MG63 (cell line): Measurements from ENCODE around the gene CTDNEP1. TPM values are rescaled to one million over a fixed set of nuclear protein-coding genes. Genes with fewer than 3 reads are reported as not detected.

ENCODE experiments used
- DNase-seq: peaks from one replicate; pipeline ENCODE4 v3.0.0-alpha.2; 2020
- H3K27me3 ChIP-seq: fragments of 250-450 bp; sonication (Bioruptor Pico); 2 replicates; pipeline ENCODE4 v1.5.1; 2020; ENCODE audit warnings: mild to moderate bottlenecking, moderate library complexity
- H3K36me3 ChIP-seq: fragments of 250-450 bp; sonication (Bioruptor Pico); 2 replicates; pipeline ENCODE4 v1.5.1; 2020; ENCODE audit warnings: mild to moderate bottlenecking, moderate library complexity
- H3K4me3 ChIP-seq: fragments of 250-450 bp; sonication (Bioruptor Pico); 2 replicates; pipeline ENCODE4 v1.5.1; 2020; ENCODE audit warnings: mild to moderate bottlenecking, moderate library complexity
- H3K9me3 ChIP-seq: fragments of 250-450 bp; sonication (Bioruptor Pico); 2 replicates; pipeline ENCODE4 v1.5.1; 2020; ENCODE audit warnings: mild to moderate bottlenecking, moderate library complexity
- total RNA-seq: library from RNA; depleted of rRNA; stranded (reverse); fragments of >200 nt; shearing (Covaris generic); gene quantifications from 2 replicates; pipeline ENCODE4 v1.2.3, GENCODE V29; 2014; ENCODE audit warnings: low replicate concordance

CTDNEP1 gene
- total RNA-seq, 1 experiment from 2014 or later, result 7.8 TPM

DNA sequence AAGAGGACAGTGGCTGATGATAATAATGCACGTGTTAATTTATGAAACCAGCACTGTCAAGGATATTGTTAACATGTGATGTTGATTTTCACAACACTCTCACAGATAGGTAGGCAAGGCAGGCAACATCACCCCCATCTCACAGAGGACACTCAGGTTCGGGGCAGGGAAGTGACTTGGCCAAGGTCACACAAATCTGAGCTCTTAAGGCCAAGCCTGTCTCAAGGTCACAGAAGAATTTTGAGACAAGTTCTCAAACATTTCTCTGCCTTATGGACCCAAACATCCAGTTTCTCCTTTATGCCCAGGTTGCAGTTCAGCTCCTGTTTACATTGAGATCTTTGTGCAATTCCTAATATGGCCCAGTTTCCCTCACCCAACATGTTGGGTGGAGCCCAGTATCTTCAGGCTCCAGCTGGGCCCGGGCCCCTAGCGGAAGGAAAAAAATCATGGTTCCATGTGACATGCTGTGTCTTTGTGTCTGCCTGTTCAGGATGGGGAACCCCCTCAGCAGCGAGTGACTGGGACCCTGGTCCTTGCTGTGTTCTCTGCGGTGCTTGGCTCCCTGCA lies 31.3 kb upstream of the CTDNEP1 start:
- no peak for DNase-seq
- H3K9me3 ChIP-seq, result no peaks in the 10 kb centered on the region
- H3K36me3 ChIP-seq, result no peaks in the 10 kb centered on the region
- no peaks in the 10 kb centered on the region for H3K27me3 ChIP-seq
- no peak overlapping the region for H3K4me3 ChIP-seq

DNA sequence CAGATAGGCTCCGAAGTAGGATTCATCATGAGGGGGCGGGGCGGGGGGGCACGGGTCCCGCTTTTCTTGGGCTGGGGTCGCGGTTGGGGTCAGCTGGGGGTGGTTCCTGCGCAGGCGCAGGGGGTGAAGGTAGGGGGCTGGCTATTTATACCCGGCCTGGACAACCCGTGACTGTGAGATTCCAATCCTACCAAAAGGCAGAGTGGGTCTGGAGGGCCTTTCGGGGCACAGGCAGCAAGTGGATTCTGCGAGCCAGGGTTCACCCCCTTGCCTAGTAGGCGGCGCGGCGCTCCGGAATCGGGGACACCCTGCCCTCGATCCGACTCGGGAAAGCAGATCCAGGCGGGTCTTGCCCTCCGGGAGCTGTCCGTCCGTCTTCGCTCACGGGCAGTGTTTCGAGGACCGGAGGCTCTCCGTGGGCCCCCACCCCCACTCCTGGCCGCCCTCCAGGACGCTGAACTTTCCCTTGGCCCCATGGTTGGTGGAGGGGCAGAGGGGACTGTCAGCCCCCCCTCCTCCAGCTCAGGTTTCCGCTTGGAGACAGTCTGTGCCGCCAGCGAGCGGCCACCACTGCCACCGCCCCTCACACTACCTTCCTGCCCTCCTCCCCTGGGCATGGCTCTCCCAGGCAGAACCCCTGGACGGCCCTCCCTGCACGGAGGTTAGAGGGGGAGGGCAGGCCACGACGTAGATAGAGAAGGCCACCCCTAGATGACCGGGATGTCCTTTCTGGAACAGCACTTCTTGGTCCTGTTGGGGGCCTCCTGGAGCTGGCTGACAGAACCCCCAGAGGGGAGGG lies 30.6 kb upstream of the CTDNEP1 start:
- no peaks in the 10 kb centered on the region for H3K9me3 ChIP-seq
- no peaks in the 10 kb centered on the region for H3K27me3 ChIP-seq
- no peak overlapping the region for H3K4me3 ChIP-seq
- DNase-seq, result no peak
- H3K36me3 ChIP-seq, result no peaks in the 10 kb centered on the region

DNA sequence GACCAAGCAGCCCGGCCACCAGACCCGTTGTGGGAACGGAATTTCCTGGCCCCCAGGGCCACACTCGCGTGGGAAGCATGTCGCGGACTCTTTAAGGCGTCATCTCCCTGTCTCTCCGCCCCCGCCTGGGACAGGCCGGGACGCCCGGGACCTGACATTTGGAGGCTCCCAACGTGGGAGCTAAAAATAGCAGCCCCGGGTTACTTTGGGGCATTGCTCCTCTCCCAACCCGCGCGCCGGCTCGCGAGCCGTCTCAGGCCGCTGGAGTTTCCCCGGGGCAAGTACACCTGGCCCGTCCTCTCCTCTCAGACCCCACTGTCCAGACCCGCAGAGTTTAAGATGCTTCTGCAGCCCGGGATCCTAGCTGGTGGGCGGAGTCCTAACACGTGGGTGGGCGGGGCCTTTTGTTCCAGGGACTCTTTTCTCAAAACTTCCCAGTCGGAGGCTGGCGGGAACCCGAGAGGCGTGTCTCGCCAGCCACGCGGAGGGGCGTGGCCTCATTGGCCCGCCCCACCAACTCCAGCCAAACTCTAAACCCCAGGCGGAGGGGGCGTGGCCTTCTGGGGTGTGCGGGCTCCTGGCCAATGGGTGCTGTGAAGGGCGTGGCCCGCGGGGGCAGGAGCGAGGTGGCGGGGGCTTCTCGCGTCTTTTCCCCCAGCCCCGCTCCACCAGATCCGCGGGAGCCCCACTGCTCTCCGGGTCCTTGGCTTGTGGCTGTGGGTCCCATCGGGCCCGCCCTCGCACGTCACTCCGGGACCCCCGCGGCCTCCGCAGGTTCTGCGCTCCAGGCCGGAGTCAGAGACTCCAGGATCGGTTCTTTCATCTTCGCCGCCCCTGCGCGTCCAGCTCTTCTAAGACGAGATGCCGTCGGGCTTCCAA lies 29.8 kb upstream of the CTDNEP1 start, which contains the start of gene SLC2A4:
Gene SLC2A4 (plus strand): TSS at position 645 of the 879 bp plus-strand sequence. CDS start 217 bp downstream, at position 862.
- Histone ChIP-seq H3K27me3 (no peaks in the 10 kb centered on the region), H3K36me3 (no peaks in the 10 kb centered on the region), H3K4me3 (peak within 1 kb of the TSS; percentile 25), H3K9me3 (no peaks in the 10 kb centered on the region)
- peak; percentile 70 for DNase-seq

- no peaks in the 10 kb centered on the region for H3K9me3 ChIP-seq
- DNase-seq, result peak; percentile 63
- no peaks in the 10 kb centered on the region for H3K27me3 ChIP-seq
- no peaks in the 10 kb centered on the region for H3K36me3 ChIP-seq
- H3K4me3 ChIP-seq, result peak overlapping the region; percentile 25
These were observed 29.1 kb upstream of the CTDNEP1 start for GRCh38 chr17:7280519-7281073.

GRCh38 chr17:7279448-7279847 lies 27.9 kb upstream of the CTDNEP1 start:
- Histone ChIP-seq H3K27me3 (no peaks in the 10 kb centered on the region), H3K4me3 (no peak overlapping the region), H3K36me3 (no peaks in the 10 kb centered on the region), H3K9me3 (no peaks in the 10 kb centered on the region)
- DNase-seq, result no peak

DNA sequence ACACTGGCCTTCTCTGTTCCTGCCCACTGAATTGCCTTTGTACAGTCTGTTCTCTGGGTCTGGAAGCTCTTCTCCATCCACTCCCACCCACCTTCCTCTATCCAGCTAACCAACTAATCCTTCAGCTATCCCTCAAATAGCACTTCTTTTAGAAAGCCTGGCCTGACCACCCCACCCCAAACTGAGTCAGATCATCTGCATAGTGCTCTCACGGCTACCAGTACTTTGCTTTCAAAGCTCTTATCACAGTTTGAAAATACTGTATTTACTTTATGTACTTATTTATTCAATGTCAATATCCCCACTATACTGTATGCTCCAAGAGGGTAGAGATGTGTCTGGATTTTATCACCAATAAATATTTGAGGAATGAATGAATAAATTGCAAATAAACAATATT lies 15.2 kb upstream of the CTDNEP1 start:
- no peaks in the 10 kb centered on the region for H3K9me3 ChIP-seq
- no peaks in the 10 kb centered on the region for H3K27me3 ChIP-seq
- no peak overlapping the region for H3K4me3 ChIP-seq
- H3K36me3 ChIP-seq, result no peaks in the 10 kb centered on the region
- DNase-seq, result peak; percentile 33

GRCh38 chr17:7263801-7264078 lies 12.2 kb upstream of the CTDNEP1 start:
- Histone ChIP-seq H3K27me3 (no peaks in the 10 kb centered on the region), H3K9me3 (no peaks in the 10 kb centered on the region), H3K4me3 (no peak overlapping the region), H3K36me3 (peaks cover 5% of the 10 kb centered on the region; the same call in 1 of the 2 replicates)
- DNase-seq, result no peak

GRCh38 chr17:7262935-7263800 lies 11.6 kb upstream of the CTDNEP1 start:
- H3K9me3 ChIP-seq, result no peaks in the 10 kb centered on the region
- DNase-seq, result no peak
- no peaks in the 10 kb centered on the region for H3K27me3 ChIP-seq
- H3K4me3 ChIP-seq, result no peak overlapping the region
- peaks cover 8% of the 10 kb centered on the region; the same call in 1 of the 2 replicates for H3K36me3 ChIP-seq

DNA sequence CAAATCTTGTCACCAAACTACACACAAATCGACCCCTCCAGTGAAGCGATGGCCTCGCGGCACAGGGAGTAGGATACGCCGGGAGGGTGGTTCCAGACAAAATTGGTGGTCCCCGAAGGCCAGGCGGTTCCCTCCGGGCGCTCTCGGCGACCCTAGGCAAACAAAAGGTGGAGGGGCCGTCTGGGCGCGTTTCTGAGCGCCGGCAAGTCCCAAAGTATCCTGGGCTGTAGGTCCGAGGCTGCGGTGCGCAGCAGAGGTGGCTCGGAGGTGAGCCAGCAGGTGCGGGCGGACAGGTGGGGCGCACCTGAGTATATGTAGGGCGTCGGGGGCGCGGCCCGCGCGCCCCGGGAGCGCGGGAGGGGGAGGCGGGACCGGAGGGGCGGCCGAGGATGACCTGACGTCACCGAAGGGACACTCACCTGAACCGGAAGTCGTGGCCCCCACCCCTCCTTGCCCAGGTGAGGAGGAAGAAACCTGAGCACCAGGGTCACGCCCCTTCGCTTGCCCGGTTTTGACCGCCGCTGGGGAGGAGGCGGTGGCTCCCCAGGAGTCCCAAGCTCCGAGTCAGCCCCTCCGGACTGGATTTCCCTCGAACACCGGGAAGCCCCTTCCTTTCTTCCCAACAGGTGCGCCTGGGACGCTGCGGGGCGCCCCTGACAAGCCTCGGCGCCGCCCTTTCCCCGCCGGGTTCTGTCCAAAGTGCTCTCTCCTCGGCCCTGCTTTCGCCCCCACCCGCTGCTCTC lies 10.8 kb upstream of the CTDNEP1 start, which contains the start of gene CLDN7:
Gene CLDN7 (minus strand): TSS at position 287 of the 743 bp plus-strand sequence. CDS start 435 bp downstream, outside the sequence.
- no peak within 1 kb of the TSS for H3K4me3 ChIP-seq
- H3K36me3 ChIP-seq, result peaks cover 10% of the 10 kb centered on the region
- no peak for DNase-seq
- no peaks in the 10 kb centered on the region for H3K9me3 ChIP-seq
- H3K27me3 ChIP-seq, result no peaks in the 10 kb centered on the region

DNA sequence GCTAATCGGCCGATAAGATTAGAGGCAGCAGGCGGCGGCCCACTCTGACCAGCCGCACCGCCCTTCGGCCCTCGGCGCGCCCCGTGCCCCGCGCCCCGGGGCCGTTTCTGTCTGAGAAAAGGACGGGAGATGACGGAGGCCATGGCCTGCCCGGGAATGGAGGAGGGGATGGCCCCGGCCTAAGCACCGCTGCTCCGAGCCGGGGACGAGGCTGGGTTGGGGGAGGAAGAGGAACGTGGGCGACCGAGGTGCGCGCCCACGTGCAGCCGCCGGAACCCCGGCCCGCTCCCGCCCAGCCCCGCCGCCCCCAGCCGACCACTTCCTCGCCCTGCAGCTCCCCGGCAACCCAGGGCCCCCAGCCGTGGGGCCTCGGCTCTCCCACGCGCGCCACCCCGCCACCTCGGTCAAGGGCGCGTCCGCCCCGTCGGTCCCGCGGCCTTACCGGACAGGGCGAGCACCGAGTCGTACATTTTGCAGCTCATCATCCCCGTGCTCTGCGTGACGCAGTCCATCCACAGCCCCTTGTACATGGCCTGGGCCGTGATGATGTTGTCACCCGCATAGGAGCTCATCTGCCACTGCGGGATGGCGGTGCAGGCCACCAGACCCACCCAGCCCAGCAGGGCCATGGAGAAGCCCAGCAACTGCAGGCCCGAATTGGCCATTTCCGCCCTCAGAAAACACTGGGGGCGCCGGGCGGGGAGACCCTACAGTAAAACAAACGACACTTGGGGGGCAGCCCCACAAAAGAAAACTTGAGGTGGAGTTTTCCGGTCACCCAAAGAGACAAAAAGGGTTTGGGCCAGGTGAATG lies 10.1 kb upstream of the CTDNEP1 start:
- H3K36me3 ChIP-seq, result peaks cover 12% of the 10 kb centered on the region
- no peaks in the 10 kb centered on the region for H3K27me3 ChIP-seq
- H3K4me3 ChIP-seq, result no peak overlapping the region
- no peaks in the 10 kb centered on the region for H3K9me3 ChIP-seq
- DNase-seq, result no peak

DNA sequence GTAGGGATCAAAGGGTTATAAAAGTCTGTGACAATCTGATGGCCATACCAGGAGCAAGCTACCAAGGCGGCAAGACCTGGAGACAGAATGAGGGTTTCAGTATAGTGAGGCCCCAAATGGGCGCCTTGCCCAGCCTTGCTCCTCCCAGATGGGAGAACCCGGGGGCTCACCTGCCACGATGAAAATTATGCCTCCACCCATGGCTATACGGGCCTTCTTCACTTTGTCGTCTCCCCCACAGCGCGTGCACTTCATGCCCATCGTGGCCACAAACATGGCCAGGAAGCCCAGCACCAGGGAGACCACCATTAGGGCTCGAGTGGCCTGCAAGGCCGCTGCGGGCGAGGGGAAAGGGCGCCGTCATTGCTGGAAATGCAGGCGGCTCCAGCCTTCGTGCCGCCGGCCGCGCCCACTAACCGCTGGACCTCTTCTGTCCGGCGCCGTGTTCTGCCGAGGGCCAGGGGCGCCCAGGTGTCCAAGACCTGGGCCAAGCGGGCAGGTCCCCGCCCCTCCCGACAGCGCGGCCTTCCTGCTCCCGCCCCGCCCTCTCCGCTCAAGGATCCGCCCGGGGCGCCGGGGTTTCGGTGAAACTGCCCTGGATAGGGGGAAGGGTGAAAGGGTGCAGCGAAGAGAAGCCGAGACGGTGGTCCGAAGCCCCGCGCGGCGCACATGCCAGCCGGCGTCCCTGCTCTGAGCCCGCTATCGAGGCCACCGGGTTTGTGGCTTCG lies 9.3 kb upstream of the CTDNEP1 start:
- no peak for DNase-seq
- no peaks in the 10 kb centered on the region for H3K27me3 ChIP-seq
- no peaks in the 10 kb centered on the region for H3K9me3 ChIP-seq
- no peak overlapping the region for H3K4me3 ChIP-seq
- peaks cover 19% of the 10 kb centered on the region for H3K36me3 ChIP-seq

DNA sequence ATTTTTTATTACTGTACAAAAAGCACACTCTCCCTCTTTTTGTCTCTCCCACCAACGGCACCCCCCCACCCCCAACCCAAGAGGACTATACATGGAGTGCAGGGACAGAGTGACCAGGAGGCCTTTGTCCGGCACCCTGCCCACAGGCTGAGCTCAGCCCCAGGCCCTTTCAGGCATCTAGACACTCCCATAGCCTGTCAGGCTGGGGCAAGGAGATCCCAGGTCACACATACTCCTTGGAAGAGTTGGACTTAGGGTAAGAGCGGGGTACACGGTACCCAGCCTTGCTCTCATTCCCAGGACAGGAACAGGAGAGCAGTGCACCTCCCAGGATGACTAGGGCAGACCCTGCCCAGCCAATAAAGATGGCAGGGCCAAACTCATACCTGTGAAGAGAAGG lies 8.6 kb upstream of the CTDNEP1 start:
- no peaks in the 10 kb centered on the region for H3K27me3 ChIP-seq
- H3K9me3 ChIP-seq, result no peaks in the 10 kb centered on the region
- DNase-seq, result no peak

GRCh38 chr17:7259555-7259889 lies 8.0 kb upstream of the CTDNEP1 start:
- peaks cover 20% of the 10 kb centered on the region for H3K36me3 ChIP-seq
- H3K9me3 ChIP-seq, result no peaks in the 10 kb centered on the region
- DNase-seq, result no peak
- H3K27me3 ChIP-seq, result no peaks in the 10 kb centered on the region
- no peak overlapping the region for H3K4me3 ChIP-seq

More for the DNA sequence above, 8.6 kb upstream of the CTDNEP1 start:
- no peak overlapping the region for H3K4me3 ChIP-seq
- H3K36me3 ChIP-seq, result peaks cover 19% of the 10 kb centered on the region
